ENCODE results near the gene SMKR1.

GRCh38 chr7:129531721-129532120 lies 29.4 kb downstream of the SMKR1 start:
- TF ChIP-seq CTCF (IDR thresholded peaks at IDR 0.05; ENCODE audit: insufficient read depth, low read depth, low read length) (no peak), EZH2 (IDR thresholded peaks at IDR 0.05; ENCODE audit: insufficient read depth, low read length) (no peak)
